C4-2B (cell line): ENCODE data around the gene AACS.

Source experiments
- ZFX ChIP-seq: fragments of 450-650 bp; IDR thresholded peaks from 2 replicates; pipeline ENCODE4 v1.6.1; 2017
- TF ChIP-seq, protein P1 (sequence below): fragments of 450-650 bp; conservative IDR thresholded peaks from 2 replicates; pipeline ENCODE4 v1.5.1; 2017; ENCODE audit warnings: mild to moderate bottlenecking

DNA sequence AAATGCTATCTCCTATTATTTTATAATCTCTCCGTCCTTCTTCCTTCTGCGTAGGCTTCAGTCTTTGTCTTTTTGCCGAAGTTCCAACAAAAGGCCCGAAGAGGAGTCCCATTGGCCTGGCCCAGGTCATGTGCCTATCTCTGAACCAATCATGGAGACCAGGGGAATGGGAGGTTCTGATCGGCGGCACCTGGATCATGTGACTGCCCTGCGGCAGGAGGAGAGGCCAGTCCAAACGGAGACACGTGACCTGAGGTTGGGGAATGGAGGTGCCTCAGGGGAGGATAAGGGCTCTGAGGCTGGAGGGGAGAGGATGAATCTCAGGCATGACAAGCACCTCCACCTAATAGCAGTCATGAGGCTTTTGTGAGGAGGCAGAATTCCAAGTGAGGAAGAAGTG, 86.0 kb downstream of the AACS start:
- TF ChIP-seq, protein P1, sequence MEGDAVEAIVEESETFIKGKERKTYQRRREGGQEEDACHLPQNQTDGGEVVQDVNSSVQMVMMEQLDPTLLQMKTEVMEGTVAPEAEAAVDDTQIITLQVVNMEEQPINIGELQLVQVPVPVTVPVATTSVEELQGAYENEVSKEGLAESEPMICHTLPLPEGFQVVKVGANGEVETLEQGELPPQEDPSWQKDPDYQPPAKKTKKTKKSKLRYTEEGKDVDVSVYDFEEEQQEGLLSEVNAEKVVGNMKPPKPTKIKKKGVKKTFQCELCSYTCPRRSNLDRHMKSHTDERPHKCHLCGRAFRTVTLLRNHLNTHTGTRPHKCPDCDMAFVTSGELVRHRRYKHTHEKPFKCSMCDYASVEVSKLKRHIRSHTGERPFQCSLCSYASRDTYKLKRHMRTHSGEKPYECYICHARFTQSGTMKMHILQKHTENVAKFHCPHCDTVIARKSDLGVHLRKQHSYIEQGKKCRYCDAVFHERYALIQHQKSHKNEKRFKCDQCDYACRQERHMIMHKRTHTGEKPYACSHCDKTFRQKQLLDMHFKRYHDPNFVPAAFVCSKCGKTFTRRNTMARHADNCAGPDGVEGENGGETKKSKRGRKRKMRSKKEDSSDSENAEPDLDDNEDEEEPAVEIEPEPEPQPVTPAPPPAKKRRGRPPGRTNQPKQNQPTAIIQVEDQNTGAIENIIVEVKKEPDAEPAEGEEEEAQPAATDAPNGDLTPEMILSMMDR, result no peak
- no peak for TF ChIP-seq ZFX
